Stimulated activated CD8-positive, alpha-beta memory T cell treated with anti-CD3 and anti-CD28 coated beads, Interleukin-2, amount 100 ng/mL, for 1 hour (primary cell): ENCODE measurements around the gene GATA1.

Experiments used
- DNase-seq, 2 donors: peaks; one replicate each; pipeline ENCODE4 v3.0.0-alpha.2; 2020; ENCODE audit warnings: low read depth in 2 of 2

The GATA1 gene

GRCh38 chrX:48786341-48786800 is at the start of gene GATA1:
Gene GATA1 (plus strand): TSS chrX:48786590. CDS start chrX:48791110, 4,520 bp downstream.
- DNase-seq, result no peak

GRCh38 chrX:48736878-48737212 is 49.5 kb upstream of the GATA1 start:
- no peak for DNase-seq

- peak; percentile 62 to 69 for DNase-seq
Observed at GRCh38 chrX:48737213-48737938, 49.0 kb upstream of the GATA1 start.

GRCh38 chrX:48737940-48738339 is 48.5 kb upstream of the GATA1 start:
- no peak for DNase-seq

DNA sequence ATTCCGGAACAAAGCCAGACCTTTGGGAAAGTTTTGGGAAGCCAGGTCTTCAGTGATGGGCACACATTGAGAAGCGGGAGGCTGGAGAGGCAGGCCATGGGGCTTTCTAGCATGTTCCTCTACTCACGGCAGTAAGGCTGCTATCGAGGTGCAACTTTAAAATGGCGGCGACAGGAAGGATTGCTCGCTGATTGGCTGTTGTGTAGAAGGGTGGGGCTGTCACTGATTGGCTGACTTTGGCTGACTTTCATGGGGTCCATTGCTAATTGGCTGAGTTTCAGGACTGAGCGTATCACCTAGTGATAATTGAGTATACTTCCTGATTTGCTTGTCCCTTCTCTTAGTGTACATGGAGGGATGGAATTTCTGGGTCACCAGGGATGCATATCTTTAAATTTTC is 44.6 kb upstream of the GATA1 start:
- no peak for DNase-seq

- DNase-seq, result no peak
Observed at GRCh38 chrX:48745222-48745621, 41.2 kb upstream of the GATA1 start.

DNA sequence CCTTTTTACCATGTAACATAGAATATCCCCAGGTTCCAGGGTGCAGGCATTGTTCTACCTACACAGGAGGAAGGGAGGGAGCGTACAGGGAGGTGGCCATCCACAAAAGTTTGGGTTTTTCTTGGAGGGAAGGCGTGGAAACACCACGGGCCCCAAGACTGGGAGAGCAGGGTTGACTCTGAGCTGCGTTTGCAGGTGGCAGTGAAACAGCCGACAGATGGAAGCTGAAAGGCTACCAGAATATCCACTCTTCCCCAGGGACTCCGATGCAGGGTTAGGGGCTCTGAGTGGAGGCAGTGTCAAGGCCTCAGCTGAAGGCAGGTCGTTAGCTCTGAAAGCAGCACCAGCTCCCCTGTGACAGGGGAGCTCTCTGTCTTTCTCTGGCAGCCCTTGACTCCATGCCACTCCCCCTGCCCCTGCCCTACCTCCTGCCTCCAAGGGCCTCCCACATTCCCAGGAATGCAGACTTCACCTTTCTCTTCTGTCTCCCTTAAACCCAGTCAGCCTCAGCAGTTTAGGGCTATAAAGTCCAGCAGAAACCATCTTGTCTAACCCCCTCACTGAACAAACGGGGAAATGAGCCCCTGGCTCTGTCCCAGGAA is 38.9 kb upstream of the GATA1 start:
- DNase-seq, result no peak

DNA sequence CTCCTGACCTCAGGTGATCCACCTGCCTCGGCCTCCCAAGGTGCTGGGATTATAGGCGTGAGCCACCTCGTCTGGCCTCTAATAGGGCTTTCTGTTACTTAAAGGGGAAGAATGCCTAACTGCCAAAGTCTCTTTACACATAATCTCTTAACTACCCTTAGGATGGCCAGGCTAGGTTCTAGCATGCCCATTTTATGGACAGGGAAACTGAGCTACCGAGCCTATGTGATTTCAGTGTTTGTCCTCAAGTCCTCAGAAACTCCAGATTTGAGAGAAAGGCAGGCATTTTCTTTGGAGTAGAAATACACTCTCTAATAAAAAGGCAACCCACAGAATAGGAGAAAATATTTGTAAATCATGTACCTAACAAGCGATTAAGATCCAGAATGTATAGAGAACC is 37.2 kb upstream of the GATA1 start:
- DNase-seq, result no peak

DNA sequence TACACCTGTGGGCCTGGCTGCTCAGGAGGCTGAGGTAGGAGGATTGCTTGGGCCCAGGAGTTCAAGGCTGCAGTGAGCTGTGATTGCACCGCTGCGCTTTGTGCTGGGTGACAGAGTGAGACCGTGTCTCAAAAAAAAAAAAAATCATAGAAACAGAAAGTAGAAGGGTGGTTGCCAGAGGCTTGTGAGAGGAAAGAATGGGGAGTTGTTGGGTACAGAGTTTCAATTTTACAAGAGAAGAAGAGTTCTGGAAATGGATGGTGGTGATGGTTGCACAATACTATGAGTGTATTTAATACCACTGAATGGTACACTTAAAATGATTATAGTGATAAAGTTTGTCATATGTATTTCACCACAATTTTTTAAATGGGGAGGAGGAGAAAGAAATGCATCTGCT is 35.0 kb upstream of the GATA1 start:
- no peak for DNase-seq

DNA sequence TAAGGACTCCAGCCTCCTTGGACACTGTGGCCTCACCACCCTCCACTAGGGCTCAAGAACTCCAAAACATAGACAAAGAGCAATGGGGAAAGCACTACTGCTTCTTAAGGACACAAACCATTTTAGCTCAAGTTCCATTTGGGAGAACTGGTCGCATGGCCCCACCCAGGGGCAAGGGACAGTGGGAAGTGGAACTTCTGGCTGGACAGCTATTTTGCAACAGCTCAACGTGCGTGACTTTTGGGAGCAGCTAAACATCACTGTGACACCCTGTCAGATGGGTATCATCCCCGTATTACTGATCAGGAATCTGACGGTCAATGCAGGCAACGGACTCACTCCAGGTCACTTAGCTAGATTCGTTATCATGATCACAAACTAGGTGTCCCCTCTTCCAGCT is 33.9 kb upstream of the GATA1 start:
- no peak for DNase-seq

- no peak for DNase-seq
Observed at GRCh38 chrX:48753708-48754228, 32.6 kb upstream of the GATA1 start.

- DNase-seq, result no peak
Observed at GRCh38 chrX:48754238-48754637, 32.2 kb upstream of the GATA1 start.

DNA sequence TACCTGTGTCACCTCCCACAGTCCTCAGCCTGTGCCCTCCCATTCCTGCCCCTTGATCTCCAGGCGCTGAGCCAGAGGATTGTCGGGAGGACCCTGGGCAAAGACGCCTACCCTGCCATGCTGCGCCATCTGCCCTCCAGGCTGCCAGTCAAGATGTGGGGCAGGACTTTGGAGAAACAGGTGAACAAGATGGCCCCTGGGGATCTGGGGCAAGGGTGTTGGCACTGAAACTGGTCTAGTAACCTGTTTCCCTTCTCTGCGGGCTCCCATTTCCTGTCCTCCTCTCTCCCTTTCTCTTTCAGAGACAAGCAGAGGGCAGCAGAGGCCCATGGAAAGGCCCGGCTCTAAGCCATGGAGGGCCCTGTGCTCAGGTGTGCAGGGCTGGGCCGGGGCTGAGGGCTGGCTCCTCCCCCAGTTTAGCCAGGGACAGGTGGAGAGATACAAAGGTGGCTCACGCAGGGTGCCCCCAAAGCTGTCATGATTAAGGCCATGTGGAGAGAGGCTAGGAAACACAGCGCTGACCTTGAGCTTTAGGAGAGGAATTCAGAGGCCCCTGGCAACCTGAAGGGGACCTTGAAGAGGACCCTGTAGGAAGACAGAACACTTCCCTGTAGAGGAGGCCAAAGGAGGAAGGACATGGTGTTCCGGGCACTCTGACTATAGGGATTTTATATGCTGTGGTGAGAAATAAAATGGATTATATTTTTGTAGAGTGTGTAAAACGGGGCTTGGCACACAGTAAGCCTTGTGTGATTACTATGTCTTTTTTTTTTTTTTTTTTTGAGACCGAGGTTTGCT is 24.5 kb upstream of the GATA1 start, which contains the start of gene GLOD5:
Gene GLOD5, plus strand, starts transcription at position 74 of the 798 bp plus-strand sequence. Its CDS starts 44 bp downstream, at position 118.
- DNase-seq, result no peak

GRCh38 chrX:48769230-48769629 is 17.2 kb upstream of the GATA1 start:
- DNase-seq, result no peak

DNA sequence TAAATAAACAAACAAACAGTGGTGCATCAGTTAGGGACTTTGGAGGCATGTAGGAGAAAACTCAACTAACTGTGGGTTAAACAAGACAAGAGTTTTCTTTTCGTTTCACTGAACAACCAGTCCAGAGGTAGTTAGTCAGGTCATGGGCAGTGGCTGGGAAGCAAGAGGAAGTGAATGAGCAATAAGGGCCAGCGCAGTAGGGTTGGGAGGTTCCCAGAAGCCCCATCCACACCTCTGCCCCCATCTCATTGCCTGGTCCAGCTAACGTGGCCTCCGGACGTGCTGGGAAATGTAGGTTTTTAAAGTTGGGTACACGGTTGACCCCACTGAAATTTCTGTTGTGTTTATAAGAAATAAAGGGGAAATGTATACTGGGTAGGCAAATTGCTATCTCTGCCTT is 16.1 kb upstream of the GATA1 start:
- DNase-seq, result no peak

DNA sequence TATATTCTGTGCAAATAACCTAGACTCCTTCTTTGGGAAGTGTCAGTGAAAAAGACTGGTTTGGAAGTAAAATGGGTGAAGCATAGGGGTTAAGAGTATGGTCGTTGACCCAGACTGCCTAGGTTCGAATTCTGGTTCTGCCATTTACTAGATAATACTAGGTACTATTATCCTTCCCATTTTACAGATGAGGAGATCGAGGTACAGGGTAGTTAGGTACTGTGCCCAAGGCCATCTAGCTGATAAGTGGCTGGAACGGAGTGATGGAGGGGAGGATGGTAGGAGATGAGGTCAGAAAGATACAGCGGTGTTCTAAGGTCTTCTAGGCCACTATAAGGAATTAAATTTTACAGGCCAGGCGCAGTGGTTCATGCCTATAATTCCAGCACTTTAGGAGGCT is 13.8 kb upstream of the GATA1 start:
- DNase-seq, result no peak

- no peak for DNase-seq
Observed at GRCh38 chrX:48776818-48777439, 9.5 kb upstream of the GATA1 start.

- DNase-seq, result no peak
Observed at GRCh38 chrX:48779399-48779798, 7.0 kb upstream of the GATA1 start.

GRCh38 chrX:48781705-48782104 is 4.7 kb upstream of the GATA1 start:
- DNase-seq, result no peak

- no peak for DNase-seq
Observed at GRCh38 chrX:48782216-48782615, 4.2 kb upstream of the GATA1 start.

GRCh38 chrX:48782795-48783194 is 3.6 kb upstream of the GATA1 start:
- DNase-seq, result no peak

DNA sequence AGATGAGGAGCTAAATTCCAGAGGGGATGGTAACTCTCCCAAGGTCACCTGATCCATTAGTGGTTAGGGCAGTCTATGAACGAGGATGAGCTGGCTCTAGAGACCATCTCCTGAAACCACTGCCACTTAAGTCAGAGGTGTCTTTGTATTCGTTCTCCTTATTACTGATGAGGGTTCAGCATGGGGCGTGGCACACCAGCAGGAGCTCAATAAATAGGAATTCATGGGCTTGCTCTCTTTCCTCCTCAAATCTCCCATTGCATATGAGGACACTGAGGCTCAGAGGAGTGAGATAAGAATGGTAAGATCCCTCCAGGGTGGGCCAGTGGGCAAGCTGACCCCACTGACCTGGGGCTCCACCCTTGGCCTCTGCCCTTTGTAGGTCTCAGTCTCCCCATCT is 1.7 kb upstream of the GATA1 start:
- no peak for DNase-seq
